Spleen (tissue), 7 donors: ENCODE results near the gene GAREM1.

ENCODE experiments used
- POLR2A ChIP-seq, 3 donors: fragments of 450-650 bp; IDR thresholded peaks; one replicate each; pipeline ENCODE4 v1.5.1; 2017; ENCODE audit warnings: antibody characterized with exemption in 3 of 3, mild to moderate bottlenecking in 1 of 3
- TF ChIP-seq, protein P1 (sequence below), 11 experiments: fragments of 200-600 bp in 7 of 11; fragments of 450-650 bp in 4 of 11; sonication (generic) in 4 of 11; IDR thresholded peaks in 8 of 11; conservative IDR thresholded peaks in 3 of 11; 1 replicate in 7 of 11; 2 replicates in 4 of 11; pipeline versions ENCODE4 v1.4.0 to v1.8.0; 2016 to 2021; ENCODE audit warnings: antibody characterized with exemption in 11 of 11, inconsistent platforms in 4 of 11, mild to moderate bottlenecking in 1 of 11
- donor health status: DM: no; HTN: no; CAD: no; lungs with moderate emphysema.
- donor health status: DM: no; HTN: no; CAD: no.
- donor health status: DM: no; HTN: no; CAD: no.

DNA sequence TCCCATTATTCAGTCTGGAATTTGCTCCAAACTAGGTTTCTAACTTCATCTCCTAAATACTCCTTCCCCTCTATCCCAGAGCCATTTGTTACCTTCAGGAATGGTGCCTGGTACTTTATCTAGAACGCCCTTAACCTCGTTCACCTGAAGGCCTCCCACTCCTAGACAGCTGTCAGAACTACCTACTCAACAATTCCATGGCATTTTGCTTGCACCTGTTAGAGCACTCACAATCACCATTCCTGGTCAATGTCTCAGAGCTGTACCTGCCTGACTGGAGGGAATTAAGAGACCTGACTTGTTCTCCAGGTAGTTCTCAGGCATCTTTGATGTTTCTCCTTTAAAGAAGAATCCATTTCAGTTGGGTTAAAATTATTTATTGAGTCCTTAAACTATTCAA is 88.9 kb downstream of the GAREM1 start:
- TF ChIP-seq POLR2A (IDR thresholded peaks at IDR 0.05): no peak
- TF ChIP-seq, protein P1, sequence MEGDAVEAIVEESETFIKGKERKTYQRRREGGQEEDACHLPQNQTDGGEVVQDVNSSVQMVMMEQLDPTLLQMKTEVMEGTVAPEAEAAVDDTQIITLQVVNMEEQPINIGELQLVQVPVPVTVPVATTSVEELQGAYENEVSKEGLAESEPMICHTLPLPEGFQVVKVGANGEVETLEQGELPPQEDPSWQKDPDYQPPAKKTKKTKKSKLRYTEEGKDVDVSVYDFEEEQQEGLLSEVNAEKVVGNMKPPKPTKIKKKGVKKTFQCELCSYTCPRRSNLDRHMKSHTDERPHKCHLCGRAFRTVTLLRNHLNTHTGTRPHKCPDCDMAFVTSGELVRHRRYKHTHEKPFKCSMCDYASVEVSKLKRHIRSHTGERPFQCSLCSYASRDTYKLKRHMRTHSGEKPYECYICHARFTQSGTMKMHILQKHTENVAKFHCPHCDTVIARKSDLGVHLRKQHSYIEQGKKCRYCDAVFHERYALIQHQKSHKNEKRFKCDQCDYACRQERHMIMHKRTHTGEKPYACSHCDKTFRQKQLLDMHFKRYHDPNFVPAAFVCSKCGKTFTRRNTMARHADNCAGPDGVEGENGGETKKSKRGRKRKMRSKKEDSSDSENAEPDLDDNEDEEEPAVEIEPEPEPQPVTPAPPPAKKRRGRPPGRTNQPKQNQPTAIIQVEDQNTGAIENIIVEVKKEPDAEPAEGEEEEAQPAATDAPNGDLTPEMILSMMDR (IDR thresholded peaks at IDR 0.05 in 8 of 11, conservative IDR thresholded peaks at IDR 0.05 in 3 of 11): no peak
